Choroid plexus epithelial cell (primary cell): ENCODE measurements around the gene GATC.

ENCODE experiments used
- DNase-seq: peaks from one replicate; pipeline ENCODE4 v3.0.0-alpha.2; 2010; ENCODE audit warnings: low read depth
- H3K4me3 ChIP-seq: 2 replicates; pipeline ENCODE4 v1.5.1; 2011; ENCODE audit warnings: low read depth, mild to moderate bottlenecking, control low read depth, low read length, moderate library complexity
- CTCF ChIP-seq: conservative IDR thresholded peaks from 2 replicates; pipeline ENCODE4 v1.5.1; 2011; ENCODE audit warnings: low read depth, mild to moderate bottlenecking, control low read depth, inconsistent platforms, low read length, moderate library complexity

The GATC gene

DNA sequence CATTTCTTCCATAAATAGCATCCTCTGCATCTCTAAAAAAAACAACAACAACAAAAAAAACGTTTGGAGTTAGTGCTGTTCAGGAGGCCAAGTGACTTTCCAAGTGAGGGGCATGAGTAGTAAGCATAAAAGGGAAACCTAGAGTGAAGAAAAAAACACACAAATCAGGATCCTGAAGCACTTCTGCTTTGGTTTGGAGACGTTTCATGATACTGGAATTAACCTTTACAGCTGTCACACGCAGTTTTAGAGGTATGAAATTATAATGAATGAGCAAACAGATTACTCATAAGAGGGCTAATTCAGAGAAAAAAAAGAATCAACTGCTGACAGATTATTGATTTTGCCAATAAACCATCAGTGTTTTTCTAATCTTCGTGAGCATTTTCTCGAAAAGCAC lies 19.5 kb downstream of the GATC start:
- DNase-seq: no peak
- no peak overlapping the region for H3K4me3 ChIP-seq
- TF ChIP-seq CTCF: no peak

DNA sequence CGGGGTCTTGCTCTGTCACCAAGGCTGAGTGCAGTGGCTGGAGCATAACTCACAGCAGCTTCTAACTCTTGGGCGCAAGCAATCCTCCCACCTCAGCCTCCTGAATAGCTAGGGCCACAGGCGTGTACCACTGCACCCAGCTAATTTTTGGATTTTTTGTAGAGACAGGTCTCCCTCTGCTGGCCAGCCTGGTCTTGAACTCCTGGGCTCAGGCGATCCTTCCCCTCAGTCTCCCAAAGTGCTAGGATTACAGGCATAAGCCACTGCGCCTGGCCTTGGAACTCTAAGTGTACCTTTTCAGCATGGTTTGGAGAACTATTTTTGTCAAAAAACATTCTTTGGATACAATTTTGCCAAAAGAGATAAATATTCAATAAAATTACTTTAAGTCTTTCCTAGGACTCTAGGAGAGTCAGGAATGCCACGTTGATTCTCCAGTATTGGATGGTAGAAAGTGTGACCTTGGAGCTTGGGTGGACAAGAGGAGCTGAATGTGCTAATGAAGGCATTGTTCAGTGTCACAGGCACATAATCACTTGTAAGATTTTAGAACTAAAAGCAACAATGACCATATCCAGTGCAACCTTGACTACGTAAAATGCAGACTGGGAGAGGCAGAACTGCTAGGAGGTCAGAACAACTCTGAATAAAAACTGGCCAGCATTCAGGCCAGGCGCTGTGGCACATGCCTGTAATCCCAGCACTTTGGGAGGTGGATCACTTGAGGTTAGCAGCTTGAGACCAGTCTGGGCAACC lies 20.5 kb downstream of the GATC start:
- H3K4me3 ChIP-seq: no peak overlapping the region
- peak; percentile 73 for TF ChIP-seq CTCF
- peak; percentile 58 for DNase-seq

DNA sequence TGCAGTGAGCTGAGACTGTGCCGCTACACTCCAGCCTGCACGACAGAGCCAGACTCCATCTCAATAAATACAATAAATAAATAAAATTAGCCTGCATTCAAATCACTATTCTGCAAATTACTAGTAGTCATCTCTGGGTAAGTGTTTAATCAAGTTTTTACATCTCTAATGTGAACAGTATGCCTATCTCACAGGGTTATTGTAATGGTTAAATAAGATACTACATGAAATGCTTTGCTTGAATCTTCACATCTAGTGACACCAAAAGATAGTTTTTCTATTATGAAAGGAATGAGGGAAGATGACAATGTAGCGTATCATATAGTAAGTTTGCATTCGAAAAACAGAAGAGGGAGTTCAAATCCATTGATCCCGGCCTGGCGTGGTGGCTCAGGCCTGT lies 21.2 kb downstream of the GATC start:
- TF ChIP-seq CTCF: no peak
- H3K4me3 ChIP-seq: no peak overlapping the region
- no peak for DNase-seq

DNA sequence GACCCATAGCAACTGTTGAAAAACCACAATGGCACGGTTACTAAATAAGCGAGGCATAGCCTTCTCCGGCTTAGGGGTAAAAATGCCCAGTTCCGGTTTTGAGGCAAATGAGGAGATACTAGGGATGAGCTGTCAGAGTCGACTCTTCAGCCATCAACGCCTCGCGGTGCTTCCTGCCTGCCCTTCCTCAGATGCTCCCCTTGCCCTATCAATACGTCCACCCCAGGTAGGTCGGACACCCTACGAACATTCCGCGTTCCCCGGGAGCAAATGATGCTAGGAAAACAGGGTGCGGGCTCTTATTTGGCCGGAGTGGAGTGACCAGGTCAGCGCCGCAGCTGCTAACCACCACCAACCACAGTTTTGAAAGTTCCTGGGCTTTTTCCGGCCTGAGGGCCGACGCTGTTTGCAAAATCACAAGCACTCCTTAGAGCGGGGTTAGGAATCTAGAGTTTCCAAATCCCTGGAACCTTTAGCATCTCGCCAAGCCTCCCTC lies 22.1 kb downstream of the GATC start:
- peak overlapping the region; percentile 92 for H3K4me3 ChIP-seq
- no peak for TF ChIP-seq CTCF
- peak; percentile 76 for DNase-seq

GRCh38 chr12:120468821-120469449 lies 22.7 kb downstream of the GATC start:
- peak; percentile 14 for TF ChIP-seq CTCF
- peak overlapping the region; percentile 92 for H3K4me3 ChIP-seq
- no peak for DNase-seq

GRCh38 chr12:120469450-120470149 lies 23.4 kb downstream of the GATC start, which contains the start of gene SRSF9:
TSS of gene SRSF9 (minus strand) at chr12:120469748. CDS start at chr12:120469609, 139 bp downstream.
- peak; percentile 79 for TF ChIP-seq CTCF
- peak within 1 kb of the TSS; percentile 92 for H3K4me3 ChIP-seq
- peak; percentile 98 for DNase-seq
